HepG2 (cell line): Measurements from ENCODE around the gene SPACA4. TPM values are rescaled to one million over a fixed set of nuclear protein-coding genes. Genes with fewer than 3 reads are reported as not detected.

ENCODE experiments used
- ARID4A ChIP-seq: sonication (generic); formaldehyde crosslinking; IDR thresholded peaks from 2 replicates; pipeline ENCODE4 v1.5.0; 2020; ENCODE audit warnings: mild to moderate bottlenecking, missing genetic modification reagents, borderline replicate concordance
- CCDC6 ChIP-seq: sonication (generic); formaldehyde crosslinking; IDR thresholded peaks from 2 replicates; pipeline ENCODE4 v1.8.1; 2022; ENCODE audit warnings: mild to moderate bottlenecking, missing genetic modification reagents, moderate library complexity
- CTCF ChIP-seq: sonication (generic); formaldehyde crosslinking; IDR thresholded peaks from 2 replicates; pipeline ENCODE4 v1.5.0; 2020; ENCODE audit warnings: mild to moderate bottlenecking, missing genetic modification reagents, moderate library complexity
- DPF2 ChIP-seq: sonication (generic); formaldehyde crosslinking; IDR thresholded peaks from 2 replicates; pipeline ENCODE4 v1.4.0; 2020; ENCODE audit warnings: mild to moderate bottlenecking, low read depth, missing genetic modification reagents, borderline replicate concordance
- EP300 ChIP-seq, 3 experiments: sonication (generic) in 1 of 3; formaldehyde crosslinking in 1 of 3; IDR thresholded peaks; 2 replicates each; pipeline versions ENCODE4 v1.5.1 to v1.6.1; 2011 to 2020; ENCODE audit warnings: low read depth in 2 of 3, low read length in 2 of 3, borderline replicate concordance in 1 of 3, improper control_type of control experiment in 1 of 3, mild to moderate bottlenecking in 1 of 3, missing genetic modification reagents in 1 of 3, moderate library complexity in 1 of 3
- HNRNPUL1 ChIP-seq: fragments of 200-400 bp; formaldehyde crosslinking; IDR thresholded peaks from 2 replicates; pipeline ENCODE4 v1.6.1; 2017; ENCODE audit warnings: low read depth, mild to moderate bottlenecking, low read length, moderate library complexity
- IKZF4 ChIP-seq: sonication (generic); formaldehyde crosslinking; IDR thresholded peaks from 2 replicates; pipeline ENCODE4 v1.5.1; 2020; ENCODE audit warnings: borderline replicate concordance, mild to moderate bottlenecking, low read depth, missing genetic modification reagents; ENCODE audit errors: not compliant biosample characterization
- MAFG ChIP-seq: sonication (generic); formaldehyde crosslinking; IDR thresholded peaks from 2 replicates; pipeline ENCODE4 v1.5.1; 2020; ENCODE audit warnings: mild to moderate bottlenecking, missing genetic modification reagents
- POLR2AphosphoS5 ChIP-seq: IDR thresholded peaks from 2 replicates; pipeline ENCODE4 v1.6.1; 2012; ENCODE audit warnings: low read depth, low read length
- SP140L ChIP-seq: sonication (generic); formaldehyde crosslinking; IDR thresholded peaks from 2 replicates; pipeline ENCODE4 v1.4.0; 2020; ENCODE audit warnings: missing genetic modification reagents, borderline replicate concordance
- SRSF1 ChIP-seq: fragments of 200-400 bp; formaldehyde crosslinking; optimal IDR thresholded peaks from 2 replicates; pipeline ENCODE3; 2017; ENCODE audit warnings: mild to moderate bottlenecking, low read depth, low read length, moderate library complexity
- TP53 ChIP-seq: sonication (generic); formaldehyde crosslinking; conservative IDR thresholded peaks from 2 replicates; pipeline ENCODE4 v1.4.0; 2020; ENCODE audit warnings: missing genetic modification reagents
- ZNF234 ChIP-seq: sonication (generic); formaldehyde crosslinking; conservative IDR thresholded peaks from 2 replicates; pipeline ENCODE4 v1.5.1; 2020; ENCODE audit warnings: mild to moderate bottlenecking, missing genetic modification reagents
- ZNF350 ChIP-seq: sonication (generic); formaldehyde crosslinking; IDR thresholded peaks from 2 replicates; pipeline ENCODE4 v1.4.0; 2020; ENCODE audit warnings: mild to moderate bottlenecking, low read depth, missing genetic modification reagents, borderline replicate concordance
- ZNF543 ChIP-seq: sonication (generic); formaldehyde crosslinking; IDR thresholded peaks from 2 replicates; pipeline ENCODE4 v1.4.0; 2020; ENCODE audit warnings: mild to moderate bottlenecking, missing genetic modification reagents
- ZNF550 ChIP-seq: sonication (generic); formaldehyde crosslinking; IDR thresholded peaks from 2 replicates; pipeline ENCODE4 v1.4.0; 2020; ENCODE audit warnings: mild to moderate bottlenecking, missing genetic modification reagents, borderline replicate concordance
- ZNF766 ChIP-seq: sonication (generic); formaldehyde crosslinking; IDR thresholded peaks from 2 replicates; pipeline ENCODE4 v1.5.0; 2020; ENCODE audit warnings: missing genetic modification reagents, borderline replicate concordance
- ZNF768 ChIP-seq: sonication (generic); formaldehyde crosslinking; IDR thresholded peaks from 2 replicates; pipeline ENCODE4 v1.4.0; 2020; ENCODE audit warnings: missing genetic modification reagents
- ZNF790 ChIP-seq: sonication (generic); formaldehyde crosslinking; IDR thresholded peaks from 2 replicates; pipeline ENCODE4 v1.8.0; 2022; ENCODE audit warnings: missing genetic modification reagents, mild to moderate bottlenecking, borderline replicate concordance
- polyA plus RNA-seq, 8 experiments: library from polyadenylated mRNA; depleted of rRNA in 3 of 8; stranded (reverse) in 7 of 8; unstranded in 1 of 8; fragments of >200 nt; fragmentation: Illumina TruSeq in 4 of 8; extraction: Trizol in 4 of 8; gene quantifications; 2 replicates each; pipeline versions ENCODE4 v1.2.1 to v1.2.3, GENCODE V29; 2011 to 2016; ENCODE audit warnings: low read depth in 4 of 8, missing spikeins in 1 of 8, mixed read lengths in 1 of 8; ENCODE audit not compliant: insufficient read depth in 1 of 8
- total RNA-seq, 5 experiments: library from RNA; depleted of rRNA; stranded (reverse); fragments of >200 nt; fragmentation: Illumina TruSeq; extraction: Trizol; gene quantifications; 2 replicates each; pipeline ENCODE4 v1.2.3, GENCODE V29; 2016; ENCODE audit warnings: low read depth in 1 of 5

The SPACA4 gene
- total and polyA plus RNA-seq, 2 of the 13 experiments (the other 11 are each of a cell fraction or from before 2014, with no cell fraction given) = not detected

- TF ChIP-seq CTCF (CRISPR knock-in tag) = peak; percentile 95
- no peak for TF ChIP-seq POLR2AphosphoS5
- TF ChIP-seq SP140L (CRISPR knock-in tag) = no peak
- TF ChIP-seq ZNF790 (CRISPR knock-in tag) = no peak
- no peak for TF ChIP-seq DPF2
- no peak for TF ChIP-seq CCDC6
- no peak for TF ChIP-seq MAFG (CRISPR knock-in tag)
- no peak for TF ChIP-seq TP53 (CRISPR knock-in tag)
- peak; percentile 61; the same call in 1 of the 2 replicates for TF ChIP-seq ZNF768
- TF ChIP-seq EP300 (IDR thresholded peaks at IDR 0.05; ENCODE audit: low read depth in 2 of 2, low read length in 2 of 2) = no peak
- TF ChIP-seq EP300 (CRISPR knock-in tag; IDR thresholded peaks at IDR 0.05; ENCODE audit: borderline replicate concordance) = no peak
- no peak for TF ChIP-seq ZNF543
- no peak for TF ChIP-seq SRSF1
- no peak for TF ChIP-seq ZNF350
- TF ChIP-seq HNRNPUL1 = no peak
- no peak for TF ChIP-seq ZNF234
- 0 out of 2 replicates have a peak, but pooled peaks have one; percentile 52 for TF ChIP-seq ZNF766 (CRISPR knock-in tag)
- TF ChIP-seq IKZF4 (CRISPR knock-in tag) = no peak
- no peak for TF ChIP-seq ARID4A
- TF ChIP-seq ZNF550 (CRISPR knock-in tag) = no peak
Observed at GRCh38 chr19:48588670-48589401, 17.7 kb upstream of the SPACA4 start (continued).
